ENCODE results near the gene ADGRA3.
A peak's percentile ranks its signal among the peaks of the same experiment; 100 is the strongest.
"Not testable (repeated sequence)": the region's sequence is repeated elsewhere in the genome, so short reads cannot be mapped to it uniquely, and the experiment has no call there.

Gene ADGRA3

DNA sequence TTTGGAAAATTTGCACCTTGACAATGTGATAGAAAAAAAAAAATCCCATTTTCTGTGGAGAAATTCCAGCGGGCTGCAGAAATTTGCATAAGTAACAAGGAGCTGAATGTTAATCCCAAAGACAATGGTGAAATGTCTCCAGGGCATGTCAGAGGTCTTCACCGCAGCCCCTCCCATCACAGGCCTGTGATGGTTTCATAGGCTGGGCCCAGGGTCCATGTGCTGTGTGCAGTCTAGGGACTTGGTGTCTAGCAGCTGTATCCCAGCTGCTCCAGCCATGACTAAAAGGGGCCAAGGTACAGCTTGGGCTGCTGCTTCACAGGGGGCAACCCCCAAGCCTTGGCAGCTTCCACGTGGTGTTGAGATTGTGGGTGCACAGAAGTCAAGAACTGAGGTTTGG lies 85.2 kb downstream of the ADGRA3 start:
- no peak for DNase-seq

DNA sequence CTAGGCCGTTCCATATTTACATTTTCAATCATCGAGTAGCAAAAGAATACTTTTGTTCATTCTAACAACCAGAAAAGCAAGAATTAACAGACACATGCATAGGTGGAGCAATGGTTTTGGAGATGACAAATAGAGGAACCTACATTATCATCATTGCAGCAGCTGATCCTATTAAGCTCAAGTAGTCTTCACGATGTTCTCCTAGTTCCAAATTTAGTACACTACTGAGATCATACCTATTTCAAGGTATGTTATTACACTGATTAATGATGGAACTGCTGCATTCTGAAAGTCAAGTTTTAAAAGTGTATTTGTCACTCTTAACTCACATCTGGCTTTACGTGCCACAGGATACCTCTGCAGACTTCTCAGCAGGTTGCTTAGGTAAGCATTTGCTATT lies 87.4 kb downstream of the ADGRA3 start:
- no peak for DNase-seq

DNA sequence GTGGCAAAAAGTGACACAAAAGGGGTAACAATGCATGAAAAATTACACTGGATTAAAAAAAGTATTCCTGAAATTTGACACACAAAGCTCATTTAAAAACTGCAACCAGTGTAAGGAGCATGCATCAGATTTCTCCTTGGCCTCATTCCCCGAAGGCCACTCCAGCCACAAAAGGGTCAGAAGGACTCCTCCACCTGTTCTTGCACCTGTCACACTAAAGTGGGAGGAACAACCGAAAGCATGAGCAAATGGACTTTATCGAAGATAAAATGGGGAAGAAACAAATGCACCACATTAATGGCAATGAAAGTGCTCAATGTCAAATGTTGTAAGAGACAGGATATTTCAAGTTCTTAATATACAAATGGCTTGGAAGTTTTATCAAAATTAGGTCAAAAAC lies 88.2 kb downstream of the ADGRA3 start:
- DNase-seq = no peak

DNA sequence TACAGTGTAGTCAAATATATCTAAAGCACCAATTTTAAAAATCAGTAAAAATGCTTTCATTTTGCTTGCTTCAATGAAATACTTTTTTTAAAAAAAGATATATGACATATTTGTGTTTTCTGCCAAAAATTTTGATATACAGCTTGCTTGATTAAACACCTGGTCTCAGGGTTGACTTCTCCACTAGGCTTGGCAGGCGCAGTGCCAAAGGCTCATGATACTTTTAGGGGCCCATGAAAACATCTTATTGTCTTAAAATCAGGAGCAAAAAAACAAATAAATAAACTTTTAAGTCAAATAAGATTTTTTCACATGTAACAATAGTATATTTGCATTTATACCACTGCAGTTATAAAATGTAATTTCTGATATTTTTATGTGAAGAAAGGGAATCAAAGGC lies 95.6 kb downstream of the ADGRA3 start:
- DNase-seq = no peak

DNA sequence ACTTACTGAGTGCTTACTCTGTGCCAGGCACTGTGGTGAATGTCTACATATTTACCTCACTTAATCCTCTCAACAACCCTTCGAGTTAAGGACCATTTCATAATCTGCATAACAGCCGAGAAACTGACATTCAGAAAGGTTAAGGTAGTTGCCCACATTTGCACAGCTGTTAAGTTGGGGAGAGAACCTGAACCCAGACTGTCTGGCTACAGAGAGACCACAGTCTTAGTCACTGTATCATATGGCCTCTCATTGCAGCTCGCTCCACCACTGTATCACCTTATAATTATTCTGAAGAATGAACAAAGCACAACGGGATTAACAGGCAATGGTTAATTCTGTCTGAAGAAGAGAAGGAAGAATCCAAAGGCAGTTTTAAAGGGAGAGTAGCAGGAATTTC lies 98.5 kb downstream of the ADGRA3 start:
- DNase-seq = no peak

DNA sequence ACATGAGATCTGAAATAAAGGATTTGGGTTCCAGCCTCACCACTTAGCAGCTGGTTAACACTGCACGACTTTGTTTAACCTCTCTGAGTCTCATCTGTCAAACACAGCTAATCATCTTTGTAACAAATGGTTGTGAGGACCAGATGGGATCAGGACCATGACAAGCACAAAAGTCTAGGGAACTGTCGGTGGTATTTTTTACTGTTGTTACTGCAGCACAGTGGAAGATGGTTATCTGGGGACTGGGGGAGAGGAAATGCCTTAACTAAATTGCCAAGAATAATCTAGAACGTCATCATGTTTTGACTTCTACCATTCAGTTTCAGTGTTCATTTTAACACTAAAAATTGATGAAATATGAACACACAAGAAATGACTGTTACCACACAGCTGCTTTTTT lies 99.5 kb downstream of the ADGRA3 start:
- DNase-seq = no peak

DNA sequence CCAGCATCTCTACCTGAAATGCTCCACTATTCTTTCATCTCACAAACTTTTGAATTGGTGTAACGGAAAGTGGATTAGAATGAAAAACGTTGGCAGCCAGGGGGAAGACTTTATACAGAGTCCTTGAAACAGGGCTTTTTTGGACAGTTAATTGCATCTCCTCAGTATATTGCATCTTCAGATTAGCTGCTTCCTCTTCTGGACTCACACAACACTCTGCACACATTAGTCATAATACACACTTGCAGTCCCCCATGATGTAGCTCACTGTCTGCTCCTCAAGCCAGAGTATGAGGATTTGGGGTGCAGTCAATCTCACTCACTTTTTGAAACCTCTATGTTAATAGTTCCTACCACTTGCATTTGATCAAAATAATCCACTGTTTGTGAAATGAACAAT lies 101.0 kb downstream of the ADGRA3 start:
- DNase-seq = no peak

DNA sequence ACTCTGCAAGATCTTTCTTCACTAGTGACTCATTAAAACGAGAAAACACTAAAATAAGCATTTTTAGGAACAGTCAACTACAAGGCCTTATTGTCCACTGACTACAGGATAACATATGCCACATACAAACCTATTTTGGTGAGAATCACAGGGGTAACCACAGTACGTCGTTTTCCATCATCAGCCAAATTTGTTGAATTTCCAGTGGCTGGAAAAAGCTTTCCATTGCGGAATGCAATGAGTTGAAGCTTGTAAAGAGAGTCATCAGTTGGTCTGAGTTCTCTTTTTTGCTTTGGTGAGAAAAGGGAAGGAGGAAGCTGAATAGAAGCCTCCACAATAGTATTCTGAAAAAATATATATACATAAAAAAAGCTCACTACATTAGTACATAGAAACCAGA lies 102.4 kb downstream of the ADGRA3 start:
- no peak for DNase-seq

DNA sequence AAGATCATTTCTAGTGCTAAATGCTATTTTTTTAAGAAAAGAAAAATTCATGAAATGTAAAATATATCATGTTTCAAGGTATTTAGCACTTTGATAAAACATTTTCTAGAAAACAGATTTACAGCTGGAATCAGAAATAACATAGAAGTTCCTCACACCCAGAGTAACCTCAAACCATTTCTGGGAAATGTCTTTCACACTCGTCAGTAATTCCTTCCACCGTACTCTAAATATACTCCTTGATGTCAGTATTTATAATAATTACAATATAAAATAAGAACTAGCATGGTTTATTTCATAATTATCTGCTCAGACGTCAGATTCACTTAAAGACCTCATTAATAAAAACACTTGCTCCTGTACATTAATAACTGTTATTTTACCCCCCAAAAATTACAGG lies 103.9 kb downstream of the ADGRA3 start:
- no peak for DNase-seq

DNA sequence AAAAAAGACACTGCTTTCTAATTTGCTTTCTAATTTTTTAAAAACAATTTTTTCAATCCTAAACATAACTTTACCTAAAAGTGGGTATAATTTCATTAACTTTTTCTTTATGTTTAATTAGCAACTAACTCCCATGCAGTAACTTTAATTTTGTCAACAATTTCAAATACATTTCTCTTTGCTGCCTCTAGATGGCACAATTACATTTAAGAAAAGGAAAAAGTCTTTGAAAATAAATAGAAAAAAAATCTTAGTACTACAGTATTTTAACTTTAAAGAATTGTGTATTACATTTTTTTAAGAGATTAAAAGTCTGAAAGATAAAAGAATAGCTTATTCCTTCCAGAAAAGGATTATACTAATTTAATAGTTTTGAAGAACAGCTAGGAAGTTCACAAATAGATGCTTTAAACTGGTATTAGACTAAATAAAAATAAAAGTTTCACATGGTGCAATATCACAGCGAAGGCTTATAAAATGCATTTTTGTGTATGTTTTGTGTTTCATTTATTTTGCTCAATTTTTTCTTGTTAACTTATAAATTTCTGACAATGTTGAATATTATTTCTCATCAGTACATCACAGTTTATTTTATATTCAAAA lies 105.1 kb downstream of the ADGRA3 start:
- DNase-seq = no peak

DNA sequence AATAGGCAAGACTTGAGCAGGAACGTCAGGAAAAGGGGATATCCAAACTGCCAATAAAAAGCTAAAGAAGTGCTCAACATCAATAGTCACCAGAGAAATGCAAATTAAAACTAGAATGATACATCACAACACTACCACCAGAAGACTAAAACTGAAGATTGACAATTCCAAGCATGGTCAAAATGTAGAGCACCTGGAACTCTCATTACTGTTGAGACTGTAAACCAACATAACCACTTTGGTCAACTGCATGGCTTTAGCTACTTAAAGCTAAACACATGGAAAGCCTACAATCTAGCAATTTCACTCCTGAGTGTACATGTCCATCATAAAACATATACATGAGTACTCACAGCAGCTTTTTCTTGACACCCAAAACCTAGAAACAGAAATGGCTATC lies 107.4 kb downstream of the ADGRA3 start:
- DNase-seq = no peak

DNA sequence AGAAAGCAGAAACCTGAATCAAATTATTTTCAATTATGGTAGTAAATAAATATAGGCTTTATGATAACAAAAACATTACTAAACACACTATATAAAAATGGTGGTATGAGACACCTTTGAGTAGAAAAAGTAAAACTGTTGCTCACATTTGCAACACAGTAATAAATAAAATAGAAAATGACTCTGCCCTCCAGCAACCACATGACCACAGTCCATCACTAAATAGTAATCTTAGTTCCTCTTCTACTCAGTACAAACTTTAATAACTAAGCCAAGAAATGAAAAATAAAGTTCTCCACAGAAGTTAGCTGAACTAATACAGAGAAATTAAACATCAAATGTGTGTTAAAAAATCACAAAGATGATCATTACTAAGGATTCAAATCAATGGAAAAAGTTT lies 108.5 kb downstream of the ADGRA3 start:
- no peak for DNase-seq

DNA sequence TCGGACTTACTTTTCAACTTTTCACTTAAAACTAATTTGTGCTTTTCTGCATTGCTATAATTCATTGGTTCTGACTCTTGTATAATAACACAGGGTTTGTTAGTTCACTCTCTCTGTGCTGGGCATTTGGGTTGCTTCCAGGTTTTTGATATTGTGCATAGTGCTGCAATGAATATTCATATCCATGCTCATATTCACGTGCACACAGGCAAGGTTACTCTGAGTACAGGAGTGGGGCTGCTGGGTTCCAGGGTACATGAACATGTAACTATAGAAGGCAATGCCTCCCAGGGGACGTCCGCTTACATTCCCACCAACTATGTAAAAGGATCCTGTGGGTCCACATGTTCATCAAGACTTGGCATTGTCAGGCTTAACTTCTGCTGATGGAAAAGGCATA lies 117.2 kb downstream of the ADGRA3 start:
- no peak for DNase-seq

DNA sequence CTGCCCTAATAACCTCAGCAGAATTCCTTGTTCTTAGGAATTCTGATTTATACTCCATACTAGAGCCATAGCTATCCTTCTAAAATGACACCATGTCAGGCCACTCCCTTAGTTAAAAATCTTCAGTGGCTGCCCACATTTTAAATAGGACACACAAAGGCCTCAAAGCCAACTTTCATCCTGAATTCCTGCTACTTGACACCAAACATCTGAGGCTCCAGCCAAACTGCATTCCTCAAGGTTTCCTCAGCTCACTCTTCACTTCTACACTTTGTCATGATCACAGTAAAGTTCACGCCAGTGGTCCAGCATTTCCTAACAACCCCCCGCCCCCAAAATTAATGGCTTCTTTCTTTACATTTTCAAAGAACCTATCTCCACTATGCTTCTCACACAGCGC lies 124.3 kb downstream of the ADGRA3 start:
- DNase-seq = no peak

DNA sequence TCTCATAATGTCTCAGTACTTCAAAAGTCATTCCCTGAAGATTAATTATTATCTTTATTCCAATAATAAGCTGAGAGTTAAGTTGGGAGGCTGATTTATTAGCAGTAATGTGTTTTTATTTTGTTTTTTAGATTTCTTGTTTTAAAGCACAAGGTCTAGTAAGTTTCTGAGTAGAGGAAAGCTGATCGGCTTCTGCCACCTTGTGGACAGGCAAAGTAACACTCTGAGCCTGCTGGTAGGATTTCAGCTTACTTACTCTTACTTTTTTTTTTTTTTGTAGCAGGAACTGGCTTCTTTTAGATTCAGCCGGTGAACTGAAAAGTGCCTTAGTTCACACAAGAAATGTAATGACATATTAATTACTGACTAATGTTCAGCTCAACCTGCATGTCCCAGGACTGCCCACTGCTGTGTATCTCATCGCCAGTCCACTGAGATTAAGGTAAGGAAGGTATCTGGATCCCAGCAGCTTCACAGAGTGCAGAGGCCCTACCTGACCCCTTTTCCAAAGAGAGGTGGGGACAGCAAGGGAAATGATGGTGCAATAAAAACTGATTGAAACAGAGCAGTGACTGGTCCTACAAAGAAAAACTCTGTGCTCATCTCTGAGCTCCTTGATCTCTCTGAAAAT lies 126.5 kb downstream of the ADGRA3 start:
- DNase-seq = no peak

DNA sequence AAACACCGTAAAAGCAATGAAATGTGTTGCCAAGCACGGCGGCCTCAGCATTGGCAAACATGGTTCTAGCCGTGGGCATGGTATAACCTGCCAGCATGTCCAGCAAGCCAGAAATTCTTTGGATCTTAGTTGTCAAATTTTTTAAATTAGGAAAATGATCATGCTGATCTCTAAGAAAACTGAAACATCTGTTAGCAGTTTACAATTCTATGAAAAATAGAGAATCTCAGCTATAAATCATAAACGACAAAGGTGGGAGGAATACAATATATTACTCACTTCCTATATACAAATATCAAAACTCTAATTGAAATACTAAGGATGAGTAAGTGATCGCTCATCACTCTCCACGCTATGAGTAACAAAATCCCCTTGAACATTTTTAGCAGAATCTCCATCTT lies 130.3 kb downstream of the ADGRA3 start:
- no peak for DNase-seq

DNA sequence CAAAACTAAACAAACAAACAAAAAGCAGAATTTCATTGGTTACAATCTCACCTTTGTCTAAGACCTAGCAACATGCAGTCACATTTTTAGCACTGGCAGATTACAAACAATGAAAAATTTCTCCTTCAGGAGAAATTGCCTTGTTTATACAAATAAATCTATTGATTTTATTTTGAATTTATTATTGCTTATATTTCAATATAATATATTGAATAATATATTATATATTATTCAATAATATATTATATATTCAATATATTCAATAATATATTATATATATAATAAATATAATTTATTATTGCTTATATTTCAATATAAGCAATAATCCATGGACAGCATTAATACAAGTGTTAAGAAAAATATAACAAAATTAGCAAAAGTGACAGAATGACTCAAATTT lies 131.7 kb downstream of the ADGRA3 start:
- DNase-seq = no peak

DNA sequence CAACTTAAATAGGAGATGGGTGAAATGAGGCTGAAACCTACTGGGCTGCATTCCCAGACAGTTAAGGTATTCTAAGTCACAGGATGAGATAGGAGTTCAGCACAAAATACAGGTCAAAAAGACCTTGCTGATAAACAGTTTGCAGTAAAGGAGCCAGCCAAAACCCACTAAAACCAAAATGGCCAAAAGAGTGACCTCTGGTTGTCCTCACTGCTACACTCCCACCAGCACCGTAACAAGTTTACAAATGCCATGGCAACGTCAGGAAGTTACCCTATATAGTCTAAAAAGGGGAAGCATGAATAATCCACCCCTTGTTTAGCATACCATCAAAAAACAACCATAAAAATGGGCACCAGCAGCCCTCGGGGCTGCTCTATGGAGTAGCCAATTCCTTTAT lies 133.7 kb downstream of the ADGRA3 start:
- not testable (repeated sequence) for DNase-seq

DNA sequence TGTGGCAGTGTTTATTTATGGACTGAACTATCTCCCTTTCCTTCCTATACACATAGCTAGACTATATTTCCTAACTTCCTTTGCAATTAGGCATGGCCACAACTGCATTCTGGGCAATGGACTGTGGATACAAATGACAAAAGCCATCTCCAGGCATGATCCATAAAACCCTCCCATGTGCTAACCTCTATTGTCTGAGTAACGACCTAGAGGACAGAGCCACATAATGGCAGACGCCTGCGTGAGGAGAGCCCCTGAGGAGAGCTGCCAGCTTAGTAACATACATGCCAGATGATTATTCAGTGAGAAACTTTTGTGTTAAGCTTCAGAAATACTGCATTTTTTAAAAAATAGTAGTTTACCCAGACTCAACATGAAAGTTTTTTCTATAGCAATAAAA lies 142.9 kb downstream of the ADGRA3 start:
- no peak for DNase-seq

DNA sequence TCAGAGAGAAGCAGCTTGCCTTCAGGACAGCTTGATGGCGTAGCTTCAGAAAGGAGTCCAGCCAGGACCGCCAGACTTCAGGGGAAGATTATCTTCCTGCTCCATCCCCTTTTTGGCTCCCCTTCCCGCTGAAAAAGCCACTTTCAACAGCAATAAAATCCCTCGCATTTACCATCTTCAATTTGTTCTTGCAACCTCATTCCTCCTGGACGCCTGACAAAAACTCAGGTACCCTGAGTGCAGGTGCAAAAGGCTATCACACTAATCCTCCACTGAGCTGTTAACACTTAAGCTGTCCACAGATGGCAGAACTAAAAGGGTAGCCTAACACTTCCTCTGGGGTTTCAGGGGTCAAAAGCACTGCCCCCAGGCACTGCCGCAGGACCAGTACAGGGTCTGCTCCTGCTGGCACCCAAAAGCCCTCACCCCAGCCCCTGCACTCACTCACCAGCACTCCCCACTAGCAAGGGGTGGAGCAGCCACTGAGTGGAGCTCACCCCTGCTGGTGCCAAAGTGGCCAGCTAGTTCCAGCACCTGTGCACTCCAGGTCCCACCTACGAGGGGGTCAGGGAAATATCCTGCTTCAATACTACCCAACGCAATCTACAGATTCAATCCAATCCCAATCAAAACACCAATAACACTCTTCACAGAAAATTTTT lies 145.8 kb downstream of the ADGRA3 start:
- DNase-seq = no peak

DNA sequence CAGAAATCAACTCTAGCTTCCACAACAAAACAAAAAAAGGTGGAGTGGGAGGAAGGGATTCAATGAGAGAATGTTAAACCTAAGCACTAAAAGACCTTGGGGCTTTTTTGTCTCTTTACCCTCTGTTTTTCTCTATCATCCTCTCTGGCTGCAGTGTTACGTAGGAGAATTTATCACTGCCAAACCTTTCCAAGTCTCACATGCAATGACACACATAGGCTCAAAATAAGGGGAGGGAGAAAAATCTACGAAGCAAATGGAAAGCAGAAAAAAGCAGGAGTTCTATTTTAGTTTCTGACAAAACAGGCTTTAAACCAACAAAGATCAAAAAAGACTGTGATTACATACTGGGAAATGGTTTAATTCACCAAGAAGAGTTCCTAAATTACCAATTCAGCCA lies 152.1 kb downstream of the ADGRA3 start:
- DNase-seq = no peak

DNA sequence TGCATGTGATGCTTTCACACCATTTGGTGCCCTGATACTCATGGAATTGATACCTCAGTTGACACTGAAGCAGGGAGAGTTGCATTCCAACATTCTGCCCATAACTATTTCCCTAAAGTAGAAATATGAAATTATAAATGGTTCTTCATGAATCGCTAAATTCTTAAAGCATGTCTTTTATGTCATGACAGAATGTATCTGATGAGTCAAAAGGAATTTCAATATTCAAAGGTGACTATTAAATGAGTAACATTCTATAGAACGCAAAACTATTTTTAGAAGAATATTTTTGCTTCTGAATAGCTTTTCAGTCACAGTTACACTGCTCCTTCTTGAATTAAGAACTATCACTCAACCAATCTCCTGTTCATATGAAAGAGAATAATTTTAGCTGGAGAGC lies 152.8 kb downstream of the ADGRA3 start:
- DNase-seq = no peak

DNA sequence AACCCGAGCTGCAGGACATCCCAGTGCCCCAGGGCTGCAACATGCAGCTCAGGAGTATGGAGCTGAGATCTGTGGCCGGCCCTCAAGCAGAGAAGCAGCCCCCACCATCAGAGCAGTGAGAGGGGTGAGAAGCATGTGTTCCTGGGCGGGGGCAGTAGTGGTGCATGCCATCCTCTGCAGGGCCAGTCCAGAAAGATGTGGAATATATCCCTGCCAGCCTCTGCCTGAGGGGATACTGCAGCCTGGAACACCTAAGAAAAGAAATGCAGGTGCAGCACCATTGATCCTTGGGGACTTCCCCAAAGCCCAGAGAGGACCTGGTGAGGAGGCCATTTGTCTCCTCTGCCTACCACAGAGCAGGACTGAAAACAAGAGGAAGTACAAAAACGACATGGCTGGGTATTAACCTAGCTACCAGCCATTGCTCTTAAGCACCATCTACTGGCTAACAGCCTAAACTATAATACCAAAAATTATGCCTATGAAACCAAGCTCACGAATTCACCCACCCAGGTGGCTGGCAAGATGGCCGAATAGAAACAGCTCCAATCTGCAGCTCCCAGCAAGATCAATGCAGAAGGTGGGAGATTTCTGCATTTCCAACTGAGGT lies 158.8 kb downstream of the ADGRA3 start:
- peak; percentile 2 for DNase-seq

DNA sequence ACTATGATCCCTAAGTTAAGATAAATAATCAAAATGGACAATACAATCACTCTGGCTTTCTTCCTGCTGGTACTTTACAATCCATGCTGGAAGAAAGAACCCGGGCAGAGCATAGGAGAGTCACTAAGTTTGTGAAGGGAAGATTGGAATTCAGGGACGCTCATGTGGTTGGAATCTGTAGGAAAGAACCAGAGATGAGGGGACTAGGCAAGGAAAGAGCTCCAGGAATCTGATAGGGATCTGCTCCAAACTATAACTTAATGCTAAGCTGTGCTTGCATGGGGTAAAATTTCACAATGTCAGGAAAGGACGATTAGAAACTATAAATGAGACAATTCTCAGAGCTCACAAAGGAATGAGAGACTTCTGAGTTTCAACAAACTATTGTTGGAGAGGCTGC lies 167.5 kb downstream of the ADGRA3 start:
- no peak for DNase-seq
